K562 (cell line): ENCODE measurements around the gene MVK. TPM values are rescaled to one million over a fixed set of nuclear protein-coding genes. Genes with fewer than 3 reads are reported as not detected.
A peak's percentile ranks its signal among the peaks of the same experiment; 100 is the strongest.

Experiments
- ATAC-seq: fragments of 200-7000 bp; cut with Tn5 transposase; 3 replicates; pipeline ENCODE4 v1.9.1; 2020; ENCODE audit warnings: moderate library complexity
- BruUV-seq: library from RNA; stranded (reverse); fragments of 400-500 nt; replicated peaks from 2 replicates; lab custom pipeline; 2021; lab: Mats Ljungman, UMichigan
- CTCF ChIA-PET: fragments of 300-600 bp; formaldehyde crosslinking; extraction: SDS; loops from one replicate; lab custom pipeline; 2021; ENCODE audit warnings: low intra/inter-chr PET ratio; lab: Yijun Ruan, JAX
- POLR2A ChIA-PET: fragments of 300-600, 350-650 bp; sonication (Branson Sonifier 250); formaldehyde crosslinking; extraction: SDS; loops from one replicate; lab custom pipeline; 2021; ENCODE audit warnings: antibody characterized with exemption, inconsistent platforms; lab: Yijun Ruan, JAX
- DNase-seq, 4 experiments: peaks; one replicate each; pipeline versions ENCODE4 v3.0.0 to v3.0.0-alpha.2; 2011 to 2018; ENCODE audit warnings: low spot score in 3 of 4, mixed read lengths in 3 of 4; ENCODE audit errors: extremely low read depth in 1 of 4
- FAIRE-seq: peaks from 2 replicates; lab custom pipeline; 2011; peaks lifted over from hg19 to GRCh38; lab: Jason Lieb, UNC
- H2AFZ ChIP-seq: 2 replicates; pipeline ENCODE4 v1.6.0; 2011; ENCODE audit warnings: low read depth, low read length, control low read depth, inconsistent platforms
- H3K27ac ChIP-seq: fragments of 200-600 bp; 3 replicates; pipeline ENCODE4 v1.8.0; 2011; ENCODE audit warnings: low read depth, mild to moderate bottlenecking, control low read depth, inconsistent platforms, low read length, moderate library complexity, mixed read lengths; ENCODE audit errors: extremely low read depth
- H3K27me3 ChIP-seq, 2 experiments: fragments of 300-600 bp in 1 of 2; 2 replicates in 1 of 2; 3 replicates in 1 of 2; pipeline versions ENCODE4 v1.6.0 to v1.8.0; 2011; ENCODE audit warnings: inconsistent platforms in 2 of 2, low read length in 2 of 2, mild to moderate bottlenecking in 1 of 2, mixed read lengths in 1 of 2, moderate library complexity in 1 of 2; ENCODE audit not compliant: control insufficient read depth in 2 of 2, insufficient read depth in 2 of 2
- H3K36me3 ChIP-seq: fragments of 300-600 bp; 3 replicates; pipeline ENCODE4 v1.8.0; 2011; ENCODE audit warnings: mild to moderate bottlenecking, low read length, inconsistent platforms; ENCODE audit not compliant: control insufficient read depth, insufficient read depth
- H3K4me1 ChIP-seq, 2 experiments: fragments of 200-600 bp in 1 of 2; replicated peaks in 1 of 2; 2 replicates in 1 of 2; 3 replicates in 1 of 2; pipeline versions ENCODE4 v1.5.1 to v1.8.0; 2011; ENCODE audit warnings: inconsistent platforms in 2 of 2, low read length in 2 of 2, mild to moderate bottlenecking in 1 of 2, mixed read lengths in 1 of 2, moderate library complexity in 1 of 2; ENCODE audit not compliant: control insufficient read depth in 2 of 2, insufficient read depth in 2 of 2
- H3K4me2 ChIP-seq: 2 replicates; pipeline ENCODE4 v1.6.1; 2011; ENCODE audit warnings: low read length, control low read depth, inconsistent platforms, mixed read lengths; ENCODE audit not compliant: insufficient read depth
- H3K4me3 ChIP-seq: fragments of 200-600 bp; sonication (generic), shearing (Covaris generic); 2 replicates; pipeline ENCODE4 v1.5.1; 2016; ENCODE audit warnings: control low read depth, inconsistent platforms
- H3K79me2 ChIP-seq: fragments of 200-600 bp; 3 replicates; pipeline ENCODE4 v1.8.0; 2011; ENCODE audit warnings: low read length, inconsistent platforms; ENCODE audit not compliant: control insufficient read depth, insufficient read depth
- H3K9ac ChIP-seq, 2 experiments: 2 replicates each; pipeline versions ENCODE4 v1.6.0 to v1.6.1; 2011; ENCODE audit warnings: low read depth in 2 of 2, low read length in 2 of 2, control low read depth in 1 of 2, inconsistent platforms in 1 of 2, mild to moderate bottlenecking in 1 of 2, mixed read lengths in 1 of 2; ENCODE audit not compliant: insufficient read depth in 1 of 2
- H3K9me1 ChIP-seq: one replicate; pipeline ENCODE4 v1.6.0; 2011; ENCODE audit warnings: inconsistent platforms, mild to moderate bottlenecking, low read length, moderate library complexity; ENCODE audit not compliant: control insufficient read depth, insufficient read depth
- H3K9me3 ChIP-seq: replicated peaks from 2 replicates; pipeline ENCODE4 v1.5.1; 2011; ENCODE audit warnings: low read depth, low read length, inconsistent platforms; ENCODE audit not compliant: control insufficient read depth, insufficient read depth
- H4K20me1 ChIP-seq: replicated peaks from 2 replicates; pipeline ENCODE4 v1.6.1; 2011; ENCODE audit warnings: low read length, inconsistent platforms, mixed read lengths; ENCODE audit not compliant: control insufficient read depth, insufficient read depth
- NR2C2 ChIP-seq, 2 experiments: fragments of 200-800 bp in 1 of 2; sonication (Bioruptor generic) in 1 of 2; sonication (generic) in 1 of 2; formaldehyde crosslinking in 1 of 2; IDR thresholded peaks; 2 replicates each; pipeline versions ENCODE4 v1.6.1 to v1.8.0; 2016 to 2022; ENCODE audit warnings: mild to moderate bottlenecking in 1 of 2, missing compliant biosample characterization in 1 of 2, missing genetic modification characterization in 1 of 2, missing genetic modification reagents in 1 of 2
- ZNF384 ChIP-seq: IDR thresholded peaks from 2 replicates; pipeline ENCODE4 v1.6.1; 2012; ENCODE audit warnings: low read depth, low read length, improper control_type of control experiment
- ZNF436 ChIP-seq: fragments of 250-450, 450-650 bp; sonication (Bioruptor Pico); formaldehyde crosslinking; IDR thresholded peaks from 2 replicates; pipeline ENCODE4 v1.7.0; 2020; ENCODE audit warnings: mild to moderate bottlenecking
- WGBS: fragments of 100-300 bp; shearing (Covaris generic); methylation state at CpG from one replicate; pipeline ENCODE4 v1.1.6; 2016; ENCODE audit warnings: low coverage, mixed read lengths; ENCODE audit not compliant: insufficient coverage; ENCODE audit errors: missing lambda C conversion rate; 5-methylcytosine and 5-hydroxymethylcytosine counted together
- in situ Hi-C: fragments of 300-500 bp; cut with MboI; formaldehyde crosslinking; loops from 4 replicates; pipeline ENCODE4 v1.15.0; 2018; ENCODE audit warnings: inconsistent platforms, mixed read lengths
- intact Hi-C: fragments of 100-400 bp; cut with micrococcal nuclease; formaldehyde crosslinking; loops from 2 replicates; pipeline ENCODE4 v1.14.2; 2022
- polyA plus RNA-seq, 8 experiments: library from polyadenylated mRNA; depleted of rRNA in 4 of 8; stranded (reverse) in 5 of 8; unstranded in 3 of 8; fragments of >200 nt; fragmentation: Nextera tagmentation in 2 of 8; fragmentation: Illumina TruSeq in 1 of 8; extraction: Ambion mirVana in 2 of 8; extraction: Trizol in 1 of 8; gene quantifications; 2 replicates each; pipeline versions ENCODE4 v1.2.1 to v1.2.3, GENCODE V29; 2011 to 2014; ENCODE audit warnings: inconsistent platforms in 1 of 8, missing spikeins in 1 of 8
- total RNA-seq, 7 experiments: library from RNA; depleted of rRNA in 6 of 7; stranded (reverse); fragments of >200 nt in 6 of 7; fragmentation: Illumina TruSeq in 2 of 7; extraction: Trizol in 2 of 7; gene quantifications; 2 replicates each; pipeline versions ENCODE4 v1.2.1 to v1.2.3, GENCODE V29; 2011 to 2021; ENCODE audit warnings: low replicate concordance in 1 of 7
- TF ChIP-seq, protein P1 (sequence below), 3 experiments: IDR thresholded peaks in 2 of 3; conservative IDR thresholded peaks in 1 of 3; 2 replicates each; pipeline ENCODE4 v1.5.1; 2011 to 2012; ENCODE audit warnings: low read length in 3 of 3, mild to moderate bottlenecking in 3 of 3, control low read depth in 2 of 3, improper control_type of control experiment in 1 of 3, inconsistent platforms in 1 of 3, low read depth in 1 of 3, mixed read lengths in 1 of 3, moderate library complexity in 1 of 3; ENCODE audit not compliant: insufficient read depth in 2 of 3
- TF ChIP-seq, protein P2 (sequence below): IDR thresholded peaks from 2 replicates; pipeline ENCODE4 v1.6.1; 2011; ENCODE audit warnings: borderline replicate concordance, low read depth, mild to moderate bottlenecking, moderate library complexity, low read length; ENCODE audit not compliant: insufficient read depth, poor library complexity, severe bottlenecking

The MVK gene
- total and polyA plus RNA-seq, 9 of the 15 experiments (the other 6 are each of a cell fraction or from before 2014, with no cell fraction given): 0.41 to 33.6 (median 18.8) TPM

DNA sequence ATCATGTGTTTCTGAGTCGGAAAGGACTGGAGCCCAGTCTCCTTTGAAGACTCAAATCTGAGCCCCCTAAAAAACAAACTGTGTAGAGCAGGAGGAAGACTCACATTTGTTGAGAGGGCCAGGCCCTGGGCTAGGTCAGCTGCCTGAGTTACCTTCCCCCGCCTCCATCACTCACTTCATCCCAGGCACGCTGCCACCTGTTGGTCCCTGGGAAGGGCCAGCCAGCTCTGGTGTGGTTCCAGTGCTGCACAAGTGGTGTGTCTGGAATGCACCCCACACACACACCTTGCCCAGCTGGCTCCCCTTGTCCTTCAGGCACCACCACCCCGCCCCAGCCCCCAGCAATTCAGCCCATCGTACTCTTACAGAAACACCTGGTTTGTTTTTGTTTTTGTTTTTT, 9.0 kb downstream of the MVK start:
- Histone ChIP-seq H2AFZ (no peak overlapping the region), H3K27ac (no peak overlapping the region), H3K36me3 (peaks cover 80% of the 10 kb centered on the region), H3K9me3 (no peaks in the 10 kb centered on the region), H3K4me2 (no peak overlapping the region), H3K4me1 (peaks cover 0 to 3% of the 10 kb centered on the region in 2 experiments; a peak in 1 of 5 replicates)
- POLR2A ChIA-PET: interaction anchor here (0.5 to 0.7 kb wide), 2 partner anchors 122 to 225 kb away, joined by 3 to 4 read pairs; no protein-coding TSS in a partner anchor
- BruUV-seq: no TSS peak
- ATAC-seq: peak; percentile 62; the same call in 2 of the 3 replicates
- intact Hi-C loops (no loop called here), in situ Hi-C loops (no loop called here)
- TF ChIP-seq ZNF384: no peak
- no peak for TF ChIP-seq ZNF436 (CRISPR knock-in tag)
- TF ChIP-seq, protein P1, sequence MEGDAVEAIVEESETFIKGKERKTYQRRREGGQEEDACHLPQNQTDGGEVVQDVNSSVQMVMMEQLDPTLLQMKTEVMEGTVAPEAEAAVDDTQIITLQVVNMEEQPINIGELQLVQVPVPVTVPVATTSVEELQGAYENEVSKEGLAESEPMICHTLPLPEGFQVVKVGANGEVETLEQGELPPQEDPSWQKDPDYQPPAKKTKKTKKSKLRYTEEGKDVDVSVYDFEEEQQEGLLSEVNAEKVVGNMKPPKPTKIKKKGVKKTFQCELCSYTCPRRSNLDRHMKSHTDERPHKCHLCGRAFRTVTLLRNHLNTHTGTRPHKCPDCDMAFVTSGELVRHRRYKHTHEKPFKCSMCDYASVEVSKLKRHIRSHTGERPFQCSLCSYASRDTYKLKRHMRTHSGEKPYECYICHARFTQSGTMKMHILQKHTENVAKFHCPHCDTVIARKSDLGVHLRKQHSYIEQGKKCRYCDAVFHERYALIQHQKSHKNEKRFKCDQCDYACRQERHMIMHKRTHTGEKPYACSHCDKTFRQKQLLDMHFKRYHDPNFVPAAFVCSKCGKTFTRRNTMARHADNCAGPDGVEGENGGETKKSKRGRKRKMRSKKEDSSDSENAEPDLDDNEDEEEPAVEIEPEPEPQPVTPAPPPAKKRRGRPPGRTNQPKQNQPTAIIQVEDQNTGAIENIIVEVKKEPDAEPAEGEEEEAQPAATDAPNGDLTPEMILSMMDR (IDR thresholded peaks at IDR 0.05 in 2 of 3, conservative IDR thresholded peaks at IDR 0.05 in 1 of 3; ENCODE audit: insufficient read depth in 2 of 3, low read depth in 1 of 3, low read length in 3 of 3): 0 out of 6 replicates have a peak, but pooled peaks of 1 of the 3 experiments have one; percentile 4
- TF ChIP-seq, protein P2, sequence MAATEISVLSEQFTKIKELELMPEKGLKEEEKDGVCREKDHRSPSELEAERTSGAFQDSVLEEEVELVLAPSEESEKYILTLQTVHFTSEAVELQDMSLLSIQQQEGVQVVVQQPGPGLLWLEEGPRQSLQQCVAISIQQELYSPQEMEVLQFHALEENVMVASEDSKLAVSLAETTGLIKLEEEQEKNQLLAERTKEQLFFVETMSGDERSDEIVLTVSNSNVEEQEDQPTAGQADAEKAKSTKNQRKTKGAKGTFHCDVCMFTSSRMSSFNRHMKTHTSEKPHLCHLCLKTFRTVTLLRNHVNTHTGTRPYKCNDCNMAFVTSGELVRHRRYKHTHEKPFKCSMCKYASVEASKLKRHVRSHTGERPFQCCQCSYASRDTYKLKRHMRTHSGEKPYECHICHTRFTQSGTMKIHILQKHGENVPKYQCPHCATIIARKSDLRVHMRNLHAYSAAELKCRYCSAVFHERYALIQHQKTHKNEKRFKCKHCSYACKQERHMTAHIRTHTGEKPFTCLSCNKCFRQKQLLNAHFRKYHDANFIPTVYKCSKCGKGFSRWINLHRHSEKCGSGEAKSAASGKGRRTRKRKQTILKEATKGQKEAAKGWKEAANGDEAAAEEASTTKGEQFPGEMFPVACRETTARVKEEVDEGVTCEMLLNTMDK: peak; percentile 23
- TF ChIP-seq NR2C2 (CRISPR knock-in tag; IDR thresholded peaks at IDR 0.05): no peak
- TF ChIP-seq NR2C2 (tag; IDR thresholded peaks at IDR 0.05): no peak
- TF ChIP-seq, all 486 proteins: peak for 2
- CTCF ChIA-PET: no interaction called here
- H3K4me3 ChIP-seq: no peak overlapping the region
- no peaks in the 10 kb centered on the region for H3K27me3 ChIP-seq
- no peaks in the 10 kb centered on the region for H3K79me2 ChIP-seq
- FAIRE-seq (no peak), DNase-seq (peak in 2 of 4 experiments; percentile 13 to 31)
- no peaks in the 10 kb centered on the region for H3K9me1 ChIP-seq
- 94% methylated on average over 4 of the region's 5 CpGs for WGBS
- no peak overlapping the region for H3K9ac ChIP-seq
- no peaks in the 10 kb centered on the region; the same call in 1 of the 2 replicates for H4K20me1 ChIP-seq
